K562 (cell line): ENCODE results near the gene TMEM135. TPM values are rescaled to one million over a fixed set of nuclear protein-coding genes. Genes with fewer than 3 reads are reported as not detected.
A peak's percentile ranks its signal among the peaks of the same experiment; 100 is the strongest.

Source experiments
- ATAC-seq: fragments of 200-7000 bp; cut with Tn5 transposase; 3 replicates; pipeline ENCODE4 v1.9.1; 2020; ENCODE audit warnings: moderate library complexity
- BruUV-seq: library from RNA; stranded (reverse); fragments of 400-500 nt; replicated peaks from 2 replicates; lab custom pipeline; 2021; lab: Mats Ljungman, UMichigan
- CTCF ChIA-PET: fragments of 300-600 bp; formaldehyde crosslinking; extraction: SDS; loops from one replicate; lab custom pipeline; 2021; ENCODE audit warnings: low intra/inter-chr PET ratio; lab: Yijun Ruan, JAX
- POLR2A ChIA-PET: fragments of 300-600, 350-650 bp; sonication (Branson Sonifier 250); formaldehyde crosslinking; extraction: SDS; loops from one replicate; lab custom pipeline; 2021; ENCODE audit warnings: antibody characterized with exemption, inconsistent platforms; lab: Yijun Ruan, JAX
- DNase-seq, 4 experiments: peaks; one replicate each; pipeline versions ENCODE4 v3.0.0 to v3.0.0-alpha.2; 2011 to 2018; ENCODE audit warnings: low spot score in 3 of 4, mixed read lengths in 3 of 4; ENCODE audit errors: extremely low read depth in 1 of 4
- FAIRE-seq: peaks from 2 replicates; lab custom pipeline; 2011; peaks lifted over from hg19 to GRCh38; lab: Jason Lieb, UNC
- H2AFZ ChIP-seq: 2 replicates; pipeline ENCODE4 v1.6.0; 2011; ENCODE audit warnings: low read depth, low read length, control low read depth, inconsistent platforms
- H3K27ac ChIP-seq: fragments of 200-600 bp; 3 replicates; pipeline ENCODE4 v1.8.0; 2011; ENCODE audit warnings: low read depth, mild to moderate bottlenecking, control low read depth, inconsistent platforms, low read length, moderate library complexity, mixed read lengths; ENCODE audit errors: extremely low read depth
- H3K27me3 ChIP-seq, 2 experiments: fragments of 300-600 bp in 1 of 2; 2 replicates in 1 of 2; 3 replicates in 1 of 2; pipeline versions ENCODE4 v1.6.0 to v1.8.0; 2011; ENCODE audit warnings: inconsistent platforms in 2 of 2, low read length in 2 of 2, mild to moderate bottlenecking in 1 of 2, mixed read lengths in 1 of 2, moderate library complexity in 1 of 2; ENCODE audit not compliant: control insufficient read depth in 2 of 2, insufficient read depth in 2 of 2
- H3K36me3 ChIP-seq: fragments of 300-600 bp; 3 replicates; pipeline ENCODE4 v1.8.0; 2011; ENCODE audit warnings: mild to moderate bottlenecking, low read length, inconsistent platforms; ENCODE audit not compliant: control insufficient read depth, insufficient read depth
- H3K4me1 ChIP-seq, 2 experiments: fragments of 200-600 bp in 1 of 2; replicated peaks in 1 of 2; 2 replicates in 1 of 2; 3 replicates in 1 of 2; pipeline versions ENCODE4 v1.5.1 to v1.8.0; 2011; ENCODE audit warnings: inconsistent platforms in 2 of 2, low read length in 2 of 2, mild to moderate bottlenecking in 1 of 2, mixed read lengths in 1 of 2, moderate library complexity in 1 of 2; ENCODE audit not compliant: control insufficient read depth in 2 of 2, insufficient read depth in 2 of 2
- H3K4me2 ChIP-seq: 2 replicates; pipeline ENCODE4 v1.6.1; 2011; ENCODE audit warnings: low read length, control low read depth, inconsistent platforms, mixed read lengths; ENCODE audit not compliant: insufficient read depth
- H3K4me3 ChIP-seq: fragments of 200-600 bp; sonication (generic), shearing (Covaris generic); 2 replicates; pipeline ENCODE4 v1.5.1; 2016; ENCODE audit warnings: control low read depth, inconsistent platforms
- H3K79me2 ChIP-seq: fragments of 200-600 bp; 3 replicates; pipeline ENCODE4 v1.8.0; 2011; ENCODE audit warnings: low read length, inconsistent platforms; ENCODE audit not compliant: control insufficient read depth, insufficient read depth
- H3K9ac ChIP-seq, 2 experiments: 2 replicates each; pipeline versions ENCODE4 v1.6.0 to v1.6.1; 2011; ENCODE audit warnings: low read depth in 2 of 2, low read length in 2 of 2, control low read depth in 1 of 2, inconsistent platforms in 1 of 2, mild to moderate bottlenecking in 1 of 2, mixed read lengths in 1 of 2; ENCODE audit not compliant: insufficient read depth in 1 of 2
- H3K9me1 ChIP-seq: one replicate; pipeline ENCODE4 v1.6.0; 2011; ENCODE audit warnings: inconsistent platforms, mild to moderate bottlenecking, low read length, moderate library complexity; ENCODE audit not compliant: control insufficient read depth, insufficient read depth
- H3K9me3 ChIP-seq: replicated peaks from 2 replicates; pipeline ENCODE4 v1.5.1; 2011; ENCODE audit warnings: low read depth, low read length, inconsistent platforms; ENCODE audit not compliant: control insufficient read depth, insufficient read depth
- H4K20me1 ChIP-seq: replicated peaks from 2 replicates; pipeline ENCODE4 v1.6.1; 2011; ENCODE audit warnings: low read length, inconsistent platforms, mixed read lengths; ENCODE audit not compliant: control insufficient read depth, insufficient read depth
- CXXC5 ChIP-seq: fragments of 250-450 bp; sonication (Bioruptor Pico); IDR thresholded peaks from 2 replicates; pipeline ENCODE4 v1.8.0; 2022; ENCODE audit warnings: inconsistent platforms, mild to moderate bottlenecking, moderate library complexity
- FOSL1 ChIP-seq: fragments of 200-800 bp; sonication (Bioruptor generic); conservative IDR thresholded peaks from 2 replicates; pipeline ENCODE4 v1.6.1; 2016; ENCODE audit warnings: missing genetic modification characterization, missing compliant biosample characterization
- HMG20A ChIP-seq: fragments of 450-650 bp; formaldehyde crosslinking; conservative IDR thresholded peaks from 2 replicates; pipeline ENCODE4 v1.4.0; 2020; ENCODE audit warnings: mild to moderate bottlenecking, mixed read lengths
- MBD2 ChIP-seq: sonication (generic); IDR thresholded peaks from 2 replicates; pipeline ENCODE4 v1.6.1; 2016; ENCODE audit warnings: low read depth, borderline replicate concordance
- MYC ChIP-seq, 2 experiments: fragments of 250-450 bp in 1 of 2; sonication (Bioruptor Pico) in 1 of 2; IDR thresholded peaks; 2 replicates each; pipeline versions ENCODE4 v1.5.1 to v1.6.1; 2012 to 2021; ENCODE audit warnings: low read depth in 2 of 2, borderline replicate concordance in 1 of 2, improper control_type of control experiment in 1 of 2, low read length in 1 of 2, mild to moderate bottlenecking in 1 of 2, moderate library complexity in 1 of 2
- NFIC ChIP-seq: fragments of 450-650 bp; IDR thresholded peaks from 2 replicates; pipeline ENCODE4 v1.6.1; 2017; ENCODE audit warnings: mild to moderate bottlenecking, inconsistent platforms
- NFXL1 ChIP-seq: fragments of 450-650 bp; formaldehyde crosslinking; IDR thresholded peaks from 2 replicates; pipeline ENCODE4 v1.4.0; 2021; ENCODE audit warnings: mild to moderate bottlenecking
- NRF1 ChIP-seq, 2 experiments: fragments of 450-650 bp; IDR thresholded peaks in 1 of 2; conservative IDR thresholded peaks in 1 of 2; 2 replicates each; pipeline ENCODE4 v1.6.1; 2014; ENCODE audit warnings: mild to moderate bottlenecking in 2 of 2
- PHF8 ChIP-seq: fragments of 200-600 bp; sonication (generic); IDR thresholded peaks from 2 replicates; pipeline ENCODE4 v1.6.1; 2012; ENCODE audit warnings: mixed run types, mild to moderate bottlenecking, inconsistent platforms, low read length, moderate library complexity, borderline replicate concordance
- POLR2B ChIP-seq: fragments of 450-650 bp; IDR thresholded peaks from 2 replicates; pipeline ENCODE4 v1.6.1; 2018; ENCODE audit warnings: low read depth; ENCODE audit not compliant: partially characterized antibody
- POLR3G ChIP-seq: IDR thresholded peaks from 2 replicates; pipeline ENCODE4 v1.6.1; 2011; ENCODE audit not compliant: insufficient read length, insufficient replicate concordance; ENCODE audit errors: extremely low read depth
- PPARD ChIP-seq: fragments of 250-450 bp; sonication (Bioruptor Pico); IDR thresholded peaks from 2 replicates; pipeline ENCODE4 v1.8.0; 2022; ENCODE audit warnings: inconsistent platforms, mild to moderate bottlenecking, moderate library complexity
- RBFOX2 ChIP-seq: fragments of 200-400 bp; formaldehyde crosslinking; IDR thresholded peaks from 2 replicates; pipeline ENCODE4 v1.6.1; 2017; ENCODE audit warnings: low read depth, mild to moderate bottlenecking, low read length, moderate library complexity
- RBM34 ChIP-seq: fragments of 200-400 bp; formaldehyde crosslinking; IDR thresholded peaks from 2 replicates; pipeline ENCODE4 v1.6.1; 2018; ENCODE audit warnings: low read length, borderline replicate concordance; ENCODE audit not compliant: insufficient read depth
- SMARCB1 ChIP-seq: IDR thresholded peaks from 2 replicates; pipeline ENCODE4 v1.6.1; 2011; ENCODE audit warnings: improper control_type of control experiment, low read depth; ENCODE audit not compliant: insufficient read length
- SRF ChIP-seq, 2 experiments: fragments of 250-450, 450-650 bp in 1 of 2; sonication (Bioruptor Pico) in 1 of 2; sonication (generic) in 1 of 2; formaldehyde crosslinking; IDR thresholded peaks; 2 replicates each; pipeline versions ENCODE4 v1.5.0 to v1.5.1; 2020 to 2022; ENCODE audit warnings: mild to moderate bottlenecking in 1 of 2, missing genetic modification reagents in 1 of 2
- TRIM24 ChIP-seq, 2 experiments: fragments of 450-650 bp; IDR thresholded peaks; 2 replicates each; pipeline ENCODE4 v1.6.1; 2016
- YY1 ChIP-seq, 3 experiments: IDR thresholded peaks; 2 replicates each; pipeline ENCODE4 v1.6.1; 2011; ENCODE audit warnings: low read length in 2 of 3, mild to moderate bottlenecking in 2 of 3, moderate library complexity in 2 of 3, borderline replicate concordance in 1 of 3, control low read depth in 1 of 3, low read depth in 1 of 3; ENCODE audit not compliant: insufficient read depth in 3 of 3, insufficient replicate concordance in 2 of 3, control insufficient read depth in 1 of 3, insufficient read length in 1 of 3; ENCODE audit errors: extremely low read depth in 1 of 3
- ZNF717 ChIP-seq: fragments of 250-450 bp; sonication (Bioruptor Pico); IDR thresholded peaks from 2 replicates; pipeline ENCODE4 v1.5.0; 2021
- ZSCAN32 ChIP-seq: fragments of 450-650 bp; formaldehyde crosslinking; IDR thresholded peaks from 2 replicates; pipeline ENCODE4 v1.4.0; 2020; ENCODE audit warnings: mild to moderate bottlenecking, moderate library complexity
- WGBS: fragments of 100-300 bp; shearing (Covaris generic); methylation state at CpG from one replicate; pipeline ENCODE4 v1.1.6; 2016; ENCODE audit warnings: low coverage, mixed read lengths; ENCODE audit not compliant: insufficient coverage; ENCODE audit errors: missing lambda C conversion rate; 5-methylcytosine and 5-hydroxymethylcytosine counted together
- in situ Hi-C: fragments of 300-500 bp; cut with MboI; formaldehyde crosslinking; loops from 4 replicates; pipeline ENCODE4 v1.15.0; 2018; ENCODE audit warnings: inconsistent platforms, mixed read lengths
- intact Hi-C: fragments of 100-400 bp; cut with micrococcal nuclease; formaldehyde crosslinking; loops from 2 replicates; pipeline ENCODE4 v1.14.2; 2022
- polyA plus RNA-seq, 8 experiments: library from polyadenylated mRNA; depleted of rRNA in 4 of 8; stranded (reverse) in 5 of 8; unstranded in 3 of 8; fragments of >200 nt; fragmentation: Nextera tagmentation in 2 of 8; fragmentation: Illumina TruSeq in 1 of 8; extraction: Ambion mirVana in 2 of 8; extraction: Trizol in 1 of 8; gene quantifications; 2 replicates each; pipeline versions ENCODE4 v1.2.1 to v1.2.3, GENCODE V29; 2011 to 2014; ENCODE audit warnings: inconsistent platforms in 1 of 8, missing spikeins in 1 of 8
- total RNA-seq, 7 experiments: library from RNA; depleted of rRNA in 6 of 7; stranded (reverse); fragments of >200 nt in 6 of 7; fragmentation: Illumina TruSeq in 2 of 7; extraction: Trizol in 2 of 7; gene quantifications; 2 replicates each; pipeline versions ENCODE4 v1.2.1 to v1.2.3, GENCODE V29; 2011 to 2021; ENCODE audit warnings: low replicate concordance in 1 of 7
- TF ChIP-seq, protein P1 (sequence below): fragments of 450-650 bp; formaldehyde crosslinking; conservative IDR thresholded peaks from 2 replicates; pipeline ENCODE4 v1.4.0; 2022; ENCODE audit warnings: mild to moderate bottlenecking, missing genetic modification characterization
- TF ChIP-seq, protein P2 (sequence below): fragments of 450-650 bp; formaldehyde crosslinking; IDR thresholded peaks from 2 replicates; pipeline ENCODE4 v1.4.0; 2020; ENCODE audit warnings: mild to moderate bottlenecking, moderate library complexity

TMEM135 gene
- total and polyA plus RNA-seq, 9 of the 15 experiments (the other 6 are each of a cell fraction or from before 2014, with no cell fraction given) = 17.3 to 53.6 (median 24.9) TPM

DNA sequence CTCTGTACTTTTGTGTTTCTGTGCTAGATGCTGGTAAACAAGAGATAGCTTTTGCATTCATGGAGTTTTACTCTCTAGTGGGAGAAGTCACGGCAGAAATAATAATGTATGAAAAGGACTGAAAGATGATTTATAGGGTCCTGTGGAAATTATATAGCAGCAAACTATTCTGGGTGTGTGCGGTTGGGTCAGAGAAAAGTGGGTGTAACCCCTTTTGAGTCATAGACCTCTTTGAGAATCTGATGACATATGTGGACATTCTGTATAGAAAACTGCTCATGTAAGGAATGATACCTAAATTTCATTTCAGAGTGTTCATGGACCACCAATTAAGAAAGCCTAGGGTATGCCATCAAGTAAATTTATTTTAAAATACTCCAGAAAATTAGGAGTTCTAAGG lies 54.4 kb downstream of the TMEM135 start:
- in situ Hi-C loops (no loop called here), intact Hi-C loops (no loop called here)
- H3K4me1 ChIP-seq = no peaks in the 10 kb centered on the region
- ChIA-PET CTCF (interaction anchor here (0.6 kb wide), 1 partner anchor 9 kb away, joined by 3 read pairs; no protein-coding TSS in a partner anchor), POLR2A (no interaction called here)
- H3K4me3 ChIP-seq = no peak overlapping the region
- no peak overlapping the region for H2AFZ ChIP-seq
- peak; percentile 85 for ATAC-seq
- 42% methylated on average over 2 of the region's 2 CpGs for WGBS
- FAIRE-seq = no peak
- no peaks in the 10 kb centered on the region for H3K27me3 ChIP-seq
- no peak overlapping the region for H3K9ac ChIP-seq
- no peaks in the 10 kb centered on the region for H3K79me2 ChIP-seq
- no peak overlapping the region for H3K4me2 ChIP-seq
- H3K9me1 ChIP-seq = no peaks in the 10 kb centered on the region
- no peaks in the 10 kb centered on the region; the same call in 1 of the 2 replicates for H3K9me3 ChIP-seq
- BruUV-seq = no TSS peak
- peaks cover 22% of the 10 kb centered on the region for H3K36me3 ChIP-seq
- DNase-seq = peak in 1 of 4 experiments; percentile 14
- no peaks in the 10 kb centered on the region for H4K20me1 ChIP-seq
- H3K27ac ChIP-seq = no peak overlapping the region; the same call in 2 of the 3 replicates
- TF ChIP-seq PHF8 (no peak), RBFOX2 (no peak), YY1 (IDR thresholded peaks at IDR 0.05; ENCODE audit: borderline replicate concordance in 1 of 3, control insufficient read depth in 1 of 3, extremely low read depth in 1 of 3, insufficient read depth in 3 of 3, insufficient read length in 1 of 3, insufficient replicate concordance in 2 of 3, low read depth in 1 of 3, low read length in 2 of 3) (no peak), NFXL1 (CRISPR knock-in tag) (no peak), PPARD (CRISPR knock-in tag) (no peak), ZSCAN32 (CRISPR knock-in tag) (no peak), CXXC5 (no peak), NFIC (no peak), MBD2 (no peak), TRIM24 (IDR thresholded peaks at IDR 0.05) (peak; percentile 55 to 56; a peak in 2 of 4 replicates), MYC (IDR thresholded peaks at IDR 0.05; ENCODE audit: low read depth, low read length) (no peak), MYC (CRISPR knock-in tag; IDR thresholded peaks at IDR 0.05; ENCODE audit: borderline replicate concordance, low read depth) (no peak), POLR3G (no peak), NRF1 (conservative IDR thresholded peaks at IDR 0.05 in 1 of 2, IDR thresholded peaks at IDR 0.05 in 1 of 2) (no peak), RBM34 (no peak), SRF (CRISPR knock-in tag; IDR thresholded peaks at IDR 0.05) (no peak), SMARCB1 (no peak), HMG20A (CRISPR knock-in tag) (no peak), POLR2B (no peak), FOSL1 (tag) (peak; percentile 57; the same call in 1 of the 2 replicates), ZNF717 (CRISPR knock-in tag) (no peak)
- TF ChIP-seq, protein P1, sequence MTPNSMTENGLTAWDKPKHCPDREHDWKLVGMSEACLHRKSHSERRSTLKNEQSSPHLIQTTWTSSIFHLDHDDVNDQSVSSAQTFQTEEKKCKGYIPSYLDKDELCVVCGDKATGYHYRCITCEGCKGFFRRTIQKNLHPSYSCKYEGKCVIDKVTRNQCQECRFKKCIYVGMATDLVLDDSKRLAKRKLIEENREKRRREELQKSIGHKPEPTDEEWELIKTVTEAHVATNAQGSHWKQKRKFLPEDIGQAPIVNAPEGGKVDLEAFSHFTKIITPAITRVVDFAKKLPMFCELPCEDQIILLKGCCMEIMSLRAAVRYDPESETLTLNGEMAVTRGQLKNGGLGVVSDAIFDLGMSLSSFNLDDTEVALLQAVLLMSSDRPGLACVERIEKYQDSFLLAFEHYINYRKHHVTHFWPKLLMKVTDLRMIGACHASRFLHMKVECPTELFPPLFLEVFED = no peak
- TF ChIP-seq, protein P2, sequence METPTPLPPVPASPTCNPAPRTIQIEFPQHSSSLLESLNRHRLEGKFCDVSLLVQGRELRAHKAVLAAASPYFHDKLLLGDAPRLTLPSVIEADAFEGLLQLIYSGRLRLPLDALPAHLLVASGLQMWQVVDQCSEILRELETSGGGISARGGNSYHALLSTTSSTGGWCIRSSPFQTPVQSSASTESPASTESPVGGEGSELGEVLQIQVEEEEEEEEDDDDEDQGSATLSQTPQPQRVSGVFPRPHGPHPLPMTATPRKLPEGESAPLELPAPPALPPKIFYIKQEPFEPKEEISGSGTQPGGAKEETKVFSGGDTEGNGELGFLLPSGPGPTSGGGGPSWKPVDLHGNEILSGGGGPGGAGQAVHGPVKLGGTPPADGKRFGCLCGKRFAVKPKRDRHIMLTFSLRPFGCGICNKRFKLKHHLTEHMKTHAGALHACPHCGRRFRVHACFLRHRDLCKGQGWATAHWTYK (CRISPR knock-in tag) = no peak
